HEK293 (cell line): ENCODE measurements around the gene PLEKHA5.

Source experiments
- CTCF ChIA-PET: fragments of 350-600 bp; formaldehyde crosslinking; extraction: SDS; loops from one replicate; lab custom pipeline; 2021; ENCODE audit warnings: antibody characterized with exemption; lab: Yijun Ruan, JAX
- POLR2A ChIA-PET: fragments of 300-600 bp; formaldehyde crosslinking; extraction: SDS; loops from one replicate; lab custom pipeline; 2020; ENCODE audit warnings: antibody characterized with exemption, inconsistent platforms; lab: Yijun Ruan, JAX
- H3K27ac ChIP-seq: fragments of 200-500 bp; sonication (Bioruptor generic); 2 replicates; pipeline ENCODE4 v1.5.1; 2014; ENCODE audit warnings: low read depth, low read length, control low read depth, inconsistent platforms; ENCODE audit errors: extremely low read depth
- H3K36me3 ChIP-seq, 2 experiments: fragments of 200-500 bp in 1 of 2; sonication (Bioruptor generic) in 1 of 2; 1 replicate in 1 of 2; 2 replicates in 1 of 2; pipeline ENCODE4 v1.5.1; 2014 to 2017; ENCODE audit warnings: inconsistent platforms in 2 of 2, low read length in 2 of 2; ENCODE audit not compliant: control insufficient read depth in 2 of 2, insufficient read depth in 1 of 2
- H3K4me1 ChIP-seq: fragments of 200-500 bp; sonication (Bioruptor generic); 2 replicates; pipeline ENCODE4 v1.5.1; 2014; ENCODE audit warnings: mild to moderate bottlenecking, low read length, inconsistent platforms; ENCODE audit not compliant: control insufficient read depth, insufficient read depth
- H3K4me3 ChIP-seq: 2 replicates; pipeline ENCODE4 v1.5.1; 2011; ENCODE audit warnings: low read depth, mild to moderate bottlenecking, control low read depth, low read length, moderate library complexity
- H3K9me3 ChIP-seq: fragments of 200-500 bp; sonication (Bioruptor generic); 2 replicates; pipeline ENCODE4 v1.5.1; 2014; ENCODE audit warnings: low read depth, low read length, inconsistent platforms; ENCODE audit not compliant: control insufficient read depth, insufficient read depth
- ATF2 ChIP-seq: fragments of 450-650 bp; formaldehyde crosslinking; IDR thresholded peaks from 2 replicates; pipeline ENCODE4 v1.5.1; 2016; ENCODE audit warnings: missing biosample characterization, missing genetic modification characterization, low read depth
- IKZF3 ChIP-seq: fragments of 450-650 bp; IDR thresholded peaks from 2 replicates; pipeline ENCODE4 v1.5.0; 2018; ENCODE audit warnings: missing biosample characterization, mild to moderate bottlenecking, missing genetic modification characterization, moderate library complexity
- INSM2 ChIP-seq: fragments of 450-650 bp; formaldehyde crosslinking; IDR thresholded peaks from 2 replicates; pipeline ENCODE4 v1.5.1; 2016; ENCODE audit warnings: missing biosample characterization, missing genetic modification characterization
- KLF1 ChIP-seq: fragments of 450-650 bp; formaldehyde crosslinking; IDR thresholded peaks from 2 replicates; pipeline ENCODE4 v1.5.1; 2016; ENCODE audit warnings: missing biosample characterization, missing genetic modification characterization
- ZBTB49 ChIP-seq: fragments of 450-650 bp; formaldehyde crosslinking; IDR thresholded peaks from 2 replicates; pipeline ENCODE4 v1.5.1; 2016; ENCODE audit warnings: missing biosample characterization, missing genetic modification characterization, low read depth
- ZBTB8A ChIP-seq: fragments of 450-650 bp; formaldehyde crosslinking; IDR thresholded peaks from 2 replicates; pipeline ENCODE4 v1.5.1; 2016; ENCODE audit warnings: missing biosample characterization, missing genetic modification characterization
- ZFP37 ChIP-seq: fragments of 450-650 bp; formaldehyde crosslinking; IDR thresholded peaks from 2 replicates; pipeline ENCODE4 v1.5.1; 2016; ENCODE audit warnings: missing biosample characterization, missing genetic modification characterization
- ZNF112 ChIP-seq: fragments of 450-650 bp; formaldehyde crosslinking; IDR thresholded peaks from 2 replicates; pipeline ENCODE4 v1.5.0; 2017; ENCODE audit warnings: missing biosample characterization, missing genetic modification characterization
- ZNF223 ChIP-seq: fragments of 450-650 bp; formaldehyde crosslinking; IDR thresholded peaks from 2 replicates; pipeline ENCODE4 v1.5.1; 2016; ENCODE audit warnings: missing biosample characterization, missing genetic modification characterization
- ZNF239 ChIP-seq: fragments of 450-650 bp; formaldehyde crosslinking; IDR thresholded peaks from 2 replicates; pipeline ENCODE4 v1.5.1; 2016; ENCODE audit warnings: missing biosample characterization, missing genetic modification characterization
- ZNF26 ChIP-seq: fragments of 450-650 bp; formaldehyde crosslinking; IDR thresholded peaks from 2 replicates; pipeline ENCODE4 v1.5.1; 2016; ENCODE audit warnings: missing biosample characterization, missing genetic modification characterization
- ZNF302 ChIP-seq: fragments of 450-650 bp; formaldehyde crosslinking; IDR thresholded peaks from 2 replicates; pipeline ENCODE4 v1.5.1; 2016; ENCODE audit warnings: missing biosample characterization, missing genetic modification characterization, low read depth
- ZNF518A ChIP-seq: fragments of 450-650 bp; formaldehyde crosslinking; conservative IDR thresholded peaks from 2 replicates; pipeline ENCODE4 v1.5.1; 2016; ENCODE audit warnings: low read depth, missing biosample characterization, missing genetic modification characterization
- ZNF529 ChIP-seq: fragments of 450-650 bp; formaldehyde crosslinking; IDR thresholded peaks from 2 replicates; pipeline ENCODE4 v1.5.1; 2017; ENCODE audit warnings: missing genetic modification characterization, missing biosample characterization; ENCODE audit not compliant: insufficient replicate concordance
- ZNF561 ChIP-seq: fragments of 450-650 bp; IDR thresholded peaks from 2 replicates; pipeline ENCODE4 v1.5.1; 2018; ENCODE audit warnings: missing biosample characterization, missing genetic modification characterization, borderline replicate concordance
- ZNF621 ChIP-seq: fragments of 450-650 bp; formaldehyde crosslinking; IDR thresholded peaks from 2 replicates; pipeline ENCODE4 v1.5.1; 2017; ENCODE audit warnings: missing biosample characterization, missing genetic modification characterization
- ZNF837 ChIP-seq: fragments of 450-650 bp; formaldehyde crosslinking; IDR thresholded peaks from 2 replicates; pipeline ENCODE4 v1.5.1; 2016; ENCODE audit warnings: missing biosample characterization, missing genetic modification characterization
- ZSCAN23 ChIP-seq: fragments of 450-650 bp; formaldehyde crosslinking; IDR thresholded peaks from 2 replicates; pipeline ENCODE4 v1.5.1; 2016; ENCODE audit warnings: missing biosample characterization, missing genetic modification characterization

The PLEKHA5 gene

GRCh38 chr12:19205120-19205519 lies 75.6 kb downstream of the PLEKHA5 start:
- Histone ChIP-seq H3K36me3 (no peaks in the 10 kb centered on the region), H3K27ac (no peak overlapping the region), H3K9me3 (no peaks in the 10 kb centered on the region), H3K4me1 (no peaks in the 10 kb centered on the region), H3K4me3 (no peak overlapping the region)
- TF ChIP-seq ZNF239 (tag by site-specific recombination) = no peak
- no peak for TF ChIP-seq ZNF223 (tag by site-specific recombination)
- no peak for TF ChIP-seq ZNF561 (tag by site-specific recombination)
- no peak for TF ChIP-seq ZNF621 (tag by site-specific recombination)
- no peak for TF ChIP-seq ZNF112 (tag by site-specific recombination)
- no peak for TF ChIP-seq ZNF302 (tag by site-specific recombination)
- TF ChIP-seq ZNF529 (tag by site-specific recombination) = no peak
- TF ChIP-seq KLF1 (tag by site-specific recombination) = no peak
- TF ChIP-seq ZBTB49 (tag by site-specific recombination) = no peak
- TF ChIP-seq INSM2 (tag by site-specific recombination) = no peak
- no peak for TF ChIP-seq ZSCAN23 (tag by site-specific recombination)
- no peak for TF ChIP-seq ZNF518A (tag by site-specific recombination)
- no peak for TF ChIP-seq ATF2 (tag by site-specific recombination)
- TF ChIP-seq ZNF837 = no peak
- TF ChIP-seq ZFP37 (tag by site-specific recombination) = no peak
- TF ChIP-seq ZNF26 = no peak
- no peak for TF ChIP-seq IKZF3 (tag by site-specific recombination)
- no peak for TF ChIP-seq ZBTB8A (tag by site-specific recombination)
- ChIA-PET POLR2A (interaction anchor here (1.5 kb wide), 1 partner anchor 68 kb away, joined by 3 read pairs; no protein-coding TSS in a partner anchor), CTCF (interaction anchor here (0.8 kb wide), 2 partner anchors 19 to 980 kb away, joined by 3 read pairs; no protein-coding TSS in a partner anchor)
